Stimulated activated CD4-positive, alpha-beta T cell treated with anti-CD3 and anti-CD28 coated beads, Interleukin-2, amount 100 ng/mL, for 4 hours (primary cell): ENCODE measurements around the gene TMEM229B.

Experiments used
- DNase-seq: peaks from one replicate; pipeline ENCODE4 v3.0.0-alpha.2; 2020; ENCODE audit warnings: low read depth

TMEM229B gene

GRCh38 chr14:67486890-67487289, 1.6 kb downstream of the TMEM229B start:
- no peak for DNase-seq

- no peak for DNase-seq
Observed at GRCh38 chr14:67485501-67486095, 2.9 kb downstream of the TMEM229B start.

- no peak for DNase-seq
Observed at GRCh38 chr14:67483579-67484285, 4.8 kb downstream of the TMEM229B start.

GRCh38 chr14:67482231-67483164, 6.0 kb downstream of the TMEM229B start:
- no peak for DNase-seq

- DNase-seq: no peak
Observed at GRCh38 chr14:67480011-67480410, 8.5 kb downstream of the TMEM229B start.

- no peak for DNase-seq
Observed at GRCh38 chr14:67478800-67479084, 9.8 kb downstream of the TMEM229B start.

GRCh38 chr14:67477926-67478799, 10.4 kb downstream of the TMEM229B start:
- no peak for DNase-seq

- no peak for DNase-seq
Observed at GRCh38 chr14:67474366-67474765, 14.2 kb downstream of the TMEM229B start.

GRCh38 chr14:67473290-67474082, 15.0 kb downstream of the TMEM229B start:
- no peak for DNase-seq

- DNase-seq: no peak
Observed at GRCh38 chr14:67472726-67473125, 15.8 kb downstream of the TMEM229B start.

GRCh38 chr14:67469954-67470353, 18.6 kb downstream of the TMEM229B start:
- DNase-seq: no peak

- DNase-seq: no peak
Observed at GRCh38 chr14:67468378-67468730, 20.2 kb downstream of the TMEM229B start.

- no peak for DNase-seq
Observed at GRCh38 chr14:67467134-67467533, 21.4 kb downstream of the TMEM229B start.

GRCh38 chr14:67464879-67465278, 23.6 kb downstream of the TMEM229B start:
- DNase-seq: no peak

GRCh38 chr14:67464377-67464776, 24.1 kb downstream of the TMEM229B start:
- no peak for DNase-seq

- no peak for DNase-seq
Observed at GRCh38 chr14:67463900-67464299, 24.6 kb downstream of the TMEM229B start.

- no peak for DNase-seq
Observed at GRCh38 chr14:67461996-67462395, 26.5 kb downstream of the TMEM229B start.

GRCh38 chr14:67461341-67461985, 27.1 kb downstream of the TMEM229B start:
- DNase-seq: no peak

GRCh38 chr14:67459336-67459735, 29.2 kb downstream of the TMEM229B start:
- no peak for DNase-seq

- no peak for DNase-seq
Observed at GRCh38 chr14:67457782-67458181, 30.7 kb downstream of the TMEM229B start.

- DNase-seq: no peak
Observed at GRCh38 chr14:67456732-67457131, 31.8 kb downstream of the TMEM229B start.
